H9 (cell line): ENCODE measurements around the gene BHLHE41. TPM values are rescaled to one million over a fixed set of nuclear protein-coding genes. Genes with fewer than 3 reads are reported as not detected.

ENCODE experiments used
- DNase-seq: peaks from one replicate; pipeline ENCODE4 v3.0.0-alpha.2; 2017
- H2AFZ ChIP-seq: one replicate; pipeline ENCODE4 v1.6.1; 2013; ENCODE audit warnings: mild to moderate bottlenecking, low read length, control low read depth, moderate library complexity
- H2AK5ac ChIP-seq: 2 replicates; pipeline ENCODE4 v1.6.1; 2013; ENCODE audit warnings: low read length, control low read depth, mixed read lengths; ENCODE audit not compliant: insufficient read length
- H2BK120ac ChIP-seq: one replicate; pipeline ENCODE4 v1.6.1; 2013; ENCODE audit warnings: low read depth, mild to moderate bottlenecking, low read length, control low read depth, inconsistent platforms; ENCODE audit not compliant: poor library complexity, severe bottlenecking
- H2BK12ac ChIP-seq: 2 replicates; pipeline ENCODE4 v1.6.1; 2013; ENCODE audit warnings: low read length, control low read depth, mixed read lengths, low read depth; ENCODE audit not compliant: insufficient read length
- H2BK15ac ChIP-seq: 2 replicates; pipeline ENCODE4 v1.6.1; 2013; ENCODE audit warnings: low read depth, low read length, control low read depth
- H2BK20ac ChIP-seq: one replicate; pipeline ENCODE4 v1.6.1; 2013; ENCODE audit warnings: low read depth, mild to moderate bottlenecking, low read length, control low read depth, inconsistent platforms; ENCODE audit not compliant: poor library complexity, severe bottlenecking
- H2BK5ac ChIP-seq: 2 replicates; pipeline ENCODE4 v1.6.1; 2013; ENCODE audit warnings: low read length, control low read depth, mixed read lengths; ENCODE audit not compliant: insufficient read length
- H3K14ac ChIP-seq: 2 replicates; pipeline ENCODE4 v1.6.1; 2013; ENCODE audit warnings: low read length, control low read depth; ENCODE audit not compliant: insufficient read depth
- H3K18ac ChIP-seq: 2 replicates; pipeline ENCODE4 v1.6.1; 2013; ENCODE audit warnings: low read depth, mild to moderate bottlenecking, mixed read lengths, low read length, control low read depth; ENCODE audit not compliant: insufficient read length
- H3K23ac ChIP-seq: 2 replicates; pipeline ENCODE4 v1.6.1; 2013; ENCODE audit warnings: low read length, control low read depth, mixed read lengths, low read depth; ENCODE audit not compliant: insufficient read length
- H3K23me2 ChIP-seq: 2 replicates; pipeline ENCODE4 v1.6.1; 2013; ENCODE audit warnings: low read depth, mild to moderate bottlenecking, mixed read lengths, low read length, control low read depth; ENCODE audit not compliant: insufficient read length, poor library complexity, severe bottlenecking
- H3K27ac ChIP-seq: 2 replicates; pipeline ENCODE4 v1.5.1; 2013; ENCODE audit warnings: low read length, control low read depth, mixed read lengths, low read depth; ENCODE audit not compliant: insufficient read length
- H3K27me3 ChIP-seq: 2 replicates; pipeline ENCODE4 v1.6.1; 2013; ENCODE audit warnings: low read length, control low read depth, inconsistent platforms; ENCODE audit not compliant: insufficient read depth
- H3K4ac ChIP-seq: 2 replicates; pipeline ENCODE4 v1.6.1; 2013; ENCODE audit warnings: low read depth, mild to moderate bottlenecking, control low read depth, inconsistent platforms, low read length, moderate library complexity
- H3K4me1 ChIP-seq: 2 replicates; pipeline ENCODE4 v1.6.1; 2013; ENCODE audit warnings: low read length, control low read depth, inconsistent platforms; ENCODE audit not compliant: insufficient read depth
- H3K4me2 ChIP-seq: 2 replicates; pipeline ENCODE4 v1.6.1; 2013; ENCODE audit warnings: low read length, control low read depth, mixed read lengths; ENCODE audit not compliant: insufficient read length, insufficient read depth
- H3K56ac ChIP-seq: 2 replicates; pipeline ENCODE4 v1.6.1; 2013; ENCODE audit warnings: low read depth, mild to moderate bottlenecking, mixed read lengths, low read length, control low read depth; ENCODE audit not compliant: insufficient read length
- H3K79me1 ChIP-seq: 2 replicates; pipeline ENCODE4 v1.6.1; 2013; ENCODE audit warnings: low read depth, mild to moderate bottlenecking, moderate library complexity, low read length, control low read depth, inconsistent platforms; ENCODE audit not compliant: insufficient read depth, poor library complexity, severe bottlenecking
- H3K79me2 ChIP-seq: 2 replicates; pipeline ENCODE4 v1.6.1; 2013; ENCODE audit warnings: low read length, control low read depth, inconsistent platforms; ENCODE audit not compliant: insufficient read depth
- H3K9ac ChIP-seq: 2 replicates; pipeline ENCODE4 v1.6.1; 2013; ENCODE audit warnings: low read length, control low read depth, mixed read lengths; ENCODE audit not compliant: insufficient read length; ENCODE audit errors: extremely low read depth
- H3K9me3 ChIP-seq: one replicate; pipeline ENCODE4 v1.6.1; 2013; ENCODE audit warnings: low read depth, low read length, inconsistent platforms; ENCODE audit not compliant: control insufficient read depth
- H3T11ph ChIP-seq: one replicate; pipeline ENCODE4 v1.6.1; 2013; ENCODE audit warnings: mild to moderate bottlenecking, low read length, control low read depth, inconsistent platforms
- H4K20me1 ChIP-seq: one replicate; pipeline ENCODE4 v1.6.1; 2013; ENCODE audit not compliant: control insufficient read depth, insufficient read length, insufficient read depth
- H4K5ac ChIP-seq: 2 replicates; pipeline ENCODE4 v1.6.1; 2013; ENCODE audit warnings: low read depth, mild to moderate bottlenecking, mixed read lengths, low read length, control low read depth; ENCODE audit not compliant: insufficient read length
- H4K8ac ChIP-seq: replicated peaks from 2 replicates; pipeline ENCODE4 v1.6.1; 2013; ENCODE audit warnings: low read length, control low read depth, mixed read lengths, low read depth; ENCODE audit not compliant: insufficient read length
- H4K91ac ChIP-seq: 2 replicates; pipeline ENCODE4 v1.6.1; 2013; ENCODE audit warnings: low read depth, mild to moderate bottlenecking, moderate library complexity, mixed read lengths, low read length, control low read depth; ENCODE audit not compliant: insufficient read length
- H3K27ac Mint-ChIP-seq, 3 experiments: 2 replicates in 2 of 3; 3 replicates in 1 of 3; pipeline ENCODE4 v1.8.0; 2020 to 2021; ENCODE audit warnings: mixed read lengths in 3 of 3, mild to moderate bottlenecking in 1 of 3, moderate library complexity in 1 of 3
- H3K27me3 Mint-ChIP-seq: 2 replicates; pipeline ENCODE4 v1.8.0; 2021; ENCODE audit warnings: low read depth, mild to moderate bottlenecking, moderate library complexity, mixed read lengths
- H3K36me3 Mint-ChIP-seq, 3 experiments: 2 replicates in 2 of 3; 3 replicates in 1 of 3; pipeline ENCODE4 v1.8.0; 2020 to 2021; ENCODE audit warnings: low read depth in 3 of 3, mixed read lengths in 3 of 3; ENCODE audit not compliant: insufficient read depth in 1 of 3
- H3K4me1 Mint-ChIP-seq, 2 experiments: 2 replicates each; pipeline ENCODE4 v1.8.0; 2020; ENCODE audit warnings: mixed read lengths in 2 of 2
- H3K4me3 Mint-ChIP-seq, 2 experiments: 2 replicates in 1 of 2; 3 replicates in 1 of 2; pipeline ENCODE4 v1.8.0; 2020 to 2021; ENCODE audit warnings: mild to moderate bottlenecking in 2 of 2, mixed read lengths in 2 of 2, moderate library complexity in 1 of 2
- H3K9me3 Mint-ChIP-seq, 2 experiments: 2 replicates in 1 of 2; 3 replicates in 1 of 2; pipeline ENCODE4 v1.8.0; 2020; ENCODE audit warnings: mild to moderate bottlenecking in 2 of 2, mixed read lengths in 2 of 2, moderate library complexity in 1 of 2
- CTCF ChIP-seq: fragments of 200-600 bp; sonication (generic); conservative IDR thresholded peaks from 3 replicates; pipeline ENCODE4 v1.8.0; 2021; ENCODE audit warnings: antibody characterized with exemption, mild to moderate bottlenecking
- WGBS: extraction: QIAGEN DNeasy Blood & Tissue Kit; methylation state at CpG from one replicate; pipeline ENCODE4 v1.1.7; 2013; ENCODE audit warnings: missing lambda C conversion rate, low lambda C conversion rate, mixed read lengths; ENCODE audit not compliant: insufficient read length; ENCODE audit errors: extremely low coverage; 5-methylcytosine and 5-hydroxymethylcytosine counted together
- total RNA-seq: library from RNA; stranded (reverse); gene quantifications from 2 replicates; pipeline ENCODE4 v1.2.1, GENCODE V29; 2021

Gene BHLHE41
- total RNA-seq, 1 experiment from 2014 or later = 0.33 TPM

- Histone ChIP-seq H4K91ac (no peak overlapping the region), H2AFZ (no peak overlapping the region), H4K5ac (no peak overlapping the region), H3K18ac (no peak overlapping the region), H2BK15ac (no peak overlapping the region), H3T11ph (no peak overlapping the region), H2BK5ac (no peak overlapping the region), H3K4ac (no peak overlapping the region), H4K20me1 (no peaks in the 10 kb centered on the region), H3K23ac (no peak overlapping the region), H3K56ac (no peak overlapping the region), H2BK20ac (no peak overlapping the region), H2AK5ac (no peak overlapping the region), H3K79me1 (no peaks in the 10 kb centered on the region), H3K9me3 (no peaks in the 10 kb centered on the region), H3K27me3 (peaks cover 33% of the 10 kb centered on the region), H4K8ac (no peak overlapping the region), H3K4me2 (no peak overlapping the region), H2BK12ac (no peak overlapping the region), H3K23me2 (peaks cover 13% of the 10 kb centered on the region), H2BK120ac (no peak overlapping the region), H3K4me1 (peaks cover 3% of the 10 kb centered on the region; the same call in 1 of the 2 replicates), H3K14ac (no peak overlapping the region), H3K79me2 (no peaks in the 10 kb centered on the region), H3K27ac (no peak overlapping the region), H3K9ac (no peak overlapping the region)
- peaks cover 0 to 4% (median 0%) of the 10 kb centered on the region in 3 experiments; a peak in 1 of 7 replicates for H3K36me3 Mint-ChIP-seq
- TF ChIP-seq CTCF = peak; percentile 65
- WGBS = no CpG with 5 or more reads among the region's 2 CpGs
- DNase-seq = no peak
- H3K4me1 Mint-ChIP-seq = peaks cover 31 to 43% of the 10 kb centered on the region in 2 experiments
- H3K9me3 Mint-ChIP-seq = peaks cover 0 to 4% of the 10 kb centered on the region in 2 experiments; a peak in 1 of 5 replicates
- no peak overlapping the region for H3K4me3 Mint-ChIP-seq
- no peak overlapping the region for H3K27ac Mint-ChIP-seq
- peaks cover 93% of the 10 kb centered on the region for H3K27me3 Mint-ChIP-seq
These were observed 5.3 kb downstream of the BHLHE41 start for GRCh38 chr12:26119391-26119989.
